Neuronal stem cell (in vitro differentiated cells): ENCODE results near the gene RASGRP3.

Source experiments
- DNase-seq: peaks from one replicate; pipeline ENCODE4 v3.0.0-alpha.2; 2013; ENCODE audit warnings: low spot score
- H2AFZ ChIP-seq: one replicate; pipeline ENCODE4 v1.6.1; 2013; ENCODE audit warnings: mild to moderate bottlenecking, low read length, inconsistent platforms
- H2AK5ac ChIP-seq: 2 replicates; pipeline ENCODE4 v1.6.1; 2013; ENCODE audit warnings: low read depth, mild to moderate bottlenecking, inconsistent platforms, low read length, moderate library complexity, mixed read lengths
- H2BK120ac ChIP-seq: 2 replicates; pipeline ENCODE4 v1.6.1; 2013; ENCODE audit warnings: low read depth, mild to moderate bottlenecking, inconsistent platforms, low read length, moderate library complexity, mixed read lengths
- H2BK12ac ChIP-seq: one replicate; pipeline ENCODE4 v1.6.1; 2013; ENCODE audit warnings: low read length, inconsistent platforms
- H2BK15ac ChIP-seq: 2 replicates; pipeline ENCODE4 v1.6.1; 2013; ENCODE audit warnings: mild to moderate bottlenecking, low read length, inconsistent platforms, mixed read lengths
- H2BK5ac ChIP-seq: one replicate; pipeline ENCODE4 v1.6.1; 2013; ENCODE audit warnings: inconsistent platforms, mild to moderate bottlenecking, low read length, moderate library complexity
- H3K14ac ChIP-seq: one replicate; pipeline ENCODE4 v1.6.1; 2013; ENCODE audit warnings: low read length, inconsistent platforms
- H3K18ac ChIP-seq: 2 replicates; pipeline ENCODE4 v1.6.1; 2013; ENCODE audit warnings: low read length, inconsistent platforms
- H3K23ac ChIP-seq: 2 replicates; pipeline ENCODE4 v1.6.1; 2013; ENCODE audit warnings: low read depth, mild to moderate bottlenecking, mixed read lengths, low read length, inconsistent platforms; ENCODE audit not compliant: poor library complexity
- H3K27ac ChIP-seq: replicated peaks from 3 replicates; pipeline ENCODE4 v1.5.1; 2013; ENCODE audit warnings: low read length, inconsistent platforms
- H3K27me3 ChIP-seq, 3 experiments: 2 replicates each; pipeline ENCODE4 v1.6.1; 2013; ENCODE audit warnings: low read length in 3 of 3, mild to moderate bottlenecking in 2 of 3, inconsistent platforms in 1 of 3, low read depth in 1 of 3, mixed read lengths in 1 of 3, moderate library complexity in 1 of 3; ENCODE audit not compliant: control insufficient read depth in 3 of 3, insufficient read depth in 3 of 3
- H3K36me3 ChIP-seq, 2 donors: replicated peaks in 1 of 2; 2 replicates each; pipeline ENCODE4 v1.6.1; 2013; ENCODE audit warnings: low read length in 2 of 2; ENCODE audit not compliant: control insufficient read depth in 2 of 2, insufficient read depth in 2 of 2
- H3K4ac ChIP-seq: 2 replicates; pipeline ENCODE4 v1.6.1; 2013; ENCODE audit warnings: inconsistent platforms, mild to moderate bottlenecking, low read length, moderate library complexity
- H3K4me1 ChIP-seq, 2 donors: 1 replicate in 1 of 2; 2 replicates in 1 of 2; pipeline ENCODE4 v1.6.1; 2013; ENCODE audit warnings: low read length in 2 of 2, low read depth in 1 of 2; ENCODE audit not compliant: control insufficient read depth in 2 of 2, insufficient read depth in 1 of 2
- H3K4me2 ChIP-seq: one replicate; pipeline ENCODE4 v1.6.1; 2013; ENCODE audit warnings: mild to moderate bottlenecking, low read length, inconsistent platforms; ENCODE audit not compliant: insufficient read depth, poor library complexity, severe bottlenecking
- H3K4me3 ChIP-seq, 2 donors: 2 replicates each; pipeline ENCODE4 v1.5.1; 2013; ENCODE audit warnings: low read length in 2 of 2, mild to moderate bottlenecking in 2 of 2, inconsistent platforms in 1 of 2, moderate library complexity in 1 of 2
- H3K79me1 ChIP-seq: one replicate; pipeline ENCODE4 v1.6.1; 2013; ENCODE audit warnings: low read depth, mild to moderate bottlenecking, inconsistent platforms, low read length, moderate library complexity
- H3K9ac ChIP-seq: one replicate; pipeline ENCODE4 v1.6.1; 2013; ENCODE audit warnings: mild to moderate bottlenecking, low read depth, low read length, inconsistent platforms; ENCODE audit not compliant: poor library complexity
- H3K9me3 ChIP-seq, 2 donors: replicated peaks in 1 of 2; 2 replicates each; pipeline versions ENCODE3 to v1.6.1; 2013; ENCODE audit warnings: low read length in 2 of 2, mild to moderate bottlenecking in 2 of 2, inconsistent platforms in 1 of 2, low read depth in 1 of 2, mixed read lengths in 1 of 2, moderate library complexity in 1 of 2; ENCODE audit not compliant: control insufficient read depth in 2 of 2, insufficient read depth in 1 of 2
- H4K8ac ChIP-seq: one replicate; pipeline ENCODE4 v1.6.1; 2013; ENCODE audit warnings: low read depth, mild to moderate bottlenecking, inconsistent platforms, low read length, moderate library complexity
- H4K91ac ChIP-seq: one replicate; pipeline ENCODE4 v1.6.1; 2013; ENCODE audit warnings: low read length, low read depth, mild to moderate bottlenecking, inconsistent platforms; ENCODE audit not compliant: poor library complexity
- WGBS, 2 donors: extraction: QIAGEN DNeasy Blood & Tissue Kit; methylation state at CpG; one replicate each; pipeline ENCODE4 v1.1.7; 2013; ENCODE audit warnings: missing lambda C conversion rate in 2 of 2, mixed read lengths in 1 of 2; ENCODE audit not compliant: insufficient read length in 2 of 2, insufficient replicate concordance in 1 of 2; ENCODE audit errors: extremely low coverage in 2 of 2; 5-methylcytosine and 5-hydroxymethylcytosine counted together

RASGRP3 gene

GRCh38 chr2:33606100-33606499 lies 129.7 kb downstream of the RASGRP3 start:
- no peak overlapping the region for H2BK12ac ChIP-seq
- H3K4me3 ChIP-seq, result no peak overlapping the region
- H3K23ac ChIP-seq, result no peak overlapping the region
- no peaks in the 10 kb centered on the region for H3K27me3 ChIP-seq
- DNase-seq, result no peak
- H2AFZ ChIP-seq, result no peak overlapping the region
- H3K14ac ChIP-seq, result no peak overlapping the region
- H2BK120ac ChIP-seq, result no peak overlapping the region
- no peak overlapping the region for H4K8ac ChIP-seq
- H3K4ac ChIP-seq, result no peak overlapping the region
- WGBS, 2 donors, result no CpG with 5 or more reads among the region's 4 CpGs
- no peaks in the 10 kb centered on the region for H3K79me1 ChIP-seq
- H3K4me2 ChIP-seq, result no peak overlapping the region
- H2BK5ac ChIP-seq, result no peak overlapping the region
- H2BK15ac ChIP-seq, result no peak overlapping the region
- H4K91ac ChIP-seq, result no peak overlapping the region
- H3K9me3 ChIP-seq, result no peaks in the 10 kb centered on the region
- H3K27ac ChIP-seq, result no peak overlapping the region
- no peak overlapping the region for H3K18ac ChIP-seq
- H3K36me3 ChIP-seq, result no peaks in the 10 kb centered on the region
- H2AK5ac ChIP-seq, result no peak overlapping the region
- H3K9ac ChIP-seq, result no peak overlapping the region
- H3K4me1 ChIP-seq, result peaks cover 0 to 6% of the 10 kb centered on the region in 2 donors

GRCh38 chr2:33606622-33607021 lies 130.2 kb downstream of the RASGRP3 start:
- no peaks in the 10 kb centered on the region for H3K36me3 ChIP-seq
- no peak overlapping the region for H2BK120ac ChIP-seq
- no peak overlapping the region for H2AFZ ChIP-seq
- no peak overlapping the region for H4K8ac ChIP-seq
- H2BK15ac ChIP-seq, result no peak overlapping the region
- no peak overlapping the region for H2AK5ac ChIP-seq
- H3K4me1 ChIP-seq, result peaks cover 0 to 6% of the 10 kb centered on the region in 2 donors
- no peaks in the 10 kb centered on the region for H3K9me3 ChIP-seq
- WGBS, 2 donors, result no CpG with 5 or more reads among the region's 7 CpGs
- no peak overlapping the region for H3K4me3 ChIP-seq
- no peak overlapping the region for H3K14ac ChIP-seq
- H3K18ac ChIP-seq, result no peak overlapping the region
- H3K9ac ChIP-seq, result no peak overlapping the region
- H3K4ac ChIP-seq, result no peak overlapping the region
- no peak overlapping the region for H3K27ac ChIP-seq
- H3K79me1 ChIP-seq, result no peaks in the 10 kb centered on the region
- H3K23ac ChIP-seq, result no peak overlapping the region
- H3K4me2 ChIP-seq, result no peak overlapping the region
- DNase-seq, result no peak
- H2BK5ac ChIP-seq, result no peak overlapping the region
- no peaks in the 10 kb centered on the region for H3K27me3 ChIP-seq
- no peak overlapping the region for H4K91ac ChIP-seq
- no peak overlapping the region for H2BK12ac ChIP-seq

- Histone ChIP-seq H3K27ac (no peak overlapping the region), H3K4me1 (peaks cover 0 to 6% of the 10 kb centered on the region in 2 donors), H2BK15ac (no peak overlapping the region), H2BK12ac (no peak overlapping the region), H3K18ac (no peak overlapping the region), H2BK5ac (no peak overlapping the region), H2AFZ (no peak overlapping the region), H3K4me2 (no peak overlapping the region), H4K8ac (no peak overlapping the region), H3K79me1 (no peaks in the 10 kb centered on the region), H3K36me3 (no peaks in the 10 kb centered on the region), H3K9ac (no peak overlapping the region), H3K23ac (no peak overlapping the region), H2BK120ac (no peak overlapping the region), H2AK5ac (no peak overlapping the region), H3K4me3 (no peak overlapping the region), H3K14ac (no peak overlapping the region), H3K4ac (no peak overlapping the region), H3K9me3 (no peaks in the 10 kb centered on the region), H4K91ac (no peak overlapping the region), H3K27me3 (no peaks in the 10 kb centered on the region)
- DNase-seq, result no peak
- no CpG with 5 or more reads among the region's 4 CpGs for WGBS, 2 donors
These were observed 130.8 kb downstream of the RASGRP3 start for GRCh38 chr2:33607251-33607721.

DNA sequence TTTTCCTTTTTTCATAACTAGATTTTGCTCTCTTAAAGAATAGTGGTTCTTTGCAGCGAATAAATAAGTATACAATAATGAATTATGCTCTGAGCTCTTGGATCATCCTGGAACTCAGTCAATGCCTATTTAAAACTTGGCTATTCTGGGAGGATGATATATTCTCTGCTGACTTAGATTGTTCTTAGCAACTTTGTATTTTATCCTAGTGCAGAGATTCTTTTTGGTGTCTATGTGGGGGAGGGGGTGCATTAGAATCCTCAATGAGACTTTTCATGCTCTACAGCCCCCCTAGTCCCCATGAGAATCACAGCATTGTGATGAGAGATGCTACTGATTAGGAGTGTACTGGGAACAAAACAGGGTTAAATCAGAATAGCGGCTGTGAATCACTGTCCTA lies 131.5 kb downstream of the RASGRP3 start:
- Histone ChIP-seq H2BK120ac (no peak overlapping the region), H3K4me1 (peaks cover 0 to 6% of the 10 kb centered on the region in 2 donors), H2BK12ac (no peak overlapping the region), H3K36me3 (no peaks in the 10 kb centered on the region), H3K79me1 (no peaks in the 10 kb centered on the region), H3K27me3 (no peaks in the 10 kb centered on the region), H2BK5ac (no peak overlapping the region), H4K91ac (no peak overlapping the region), H3K4me3 (no peak overlapping the region), H2AK5ac (no peak overlapping the region), H3K14ac (no peak overlapping the region), H3K18ac (no peak overlapping the region), H3K23ac (no peak overlapping the region), H3K4me2 (no peak overlapping the region), H3K4ac (no peak overlapping the region), H3K9me3 (no peaks in the 10 kb centered on the region), H3K27ac (no peak overlapping the region), H2BK15ac (no peak overlapping the region), H4K8ac (no peak overlapping the region), H3K9ac (no peak overlapping the region), H2AFZ (no peak overlapping the region)
- DNase-seq, result no peak
- no CpG with 5 or more reads among the region's 2 CpGs for WGBS, 2 donors
